T-cell (primary cell): ENCODE results near the gene KAT2A. TPM values are rescaled to one million over a fixed set of nuclear protein-coding genes. Genes with fewer than 3 reads are reported as not detected.
A peak's percentile ranks its signal among the peaks of the same experiment; 100 is the strongest.

ENCODE experiments used
- ATAC-seq, 4 experiments: fragments of 200-7000 bp in 3 of 4; fragments of 150-1000 bp in 1 of 4; cut with Tn5 transposase; replicated peaks in 1 of 4; 1 replicate in 3 of 4; 2 replicates in 1 of 4; pipeline ENCODE4 v1.10.0; 2021; ENCODE audit warnings: moderate library complexity in 3 of 4, mild to moderate bottlenecking in 2 of 4, moderate number of reproducible peaks in 1 of 4
- CTCF ChIA-PET, 2 donors: fragments of 300-600 bp; sonication (Branson Sonifier 250); formaldehyde crosslinking; loops; one replicate each; lab custom pipeline; 2022; ENCODE audit warnings: antibody characterized with exemption in 2 of 2; lab: Charles Lee
- POLR2A ChIA-PET, 2 donors: fragments of 300-600 bp; sonication (Branson Sonifier 250); formaldehyde crosslinking; loops; one replicate each; lab custom pipeline; 2022; ENCODE audit warnings: antibody characterized with exemption in 2 of 2; lab: Charles Lee
- DNase-seq, 35 experiments: peaks; one replicate each; pipeline versions ENCODE4 v3.0.0 to v3.0.0-alpha.2; 2013 to 2023
- H3K27ac ChIP-seq: one replicate; pipeline ENCODE4 v1.5.1; 2013; ENCODE audit warnings: low read length
- H3K27me3 ChIP-seq, 2 experiments: replicated peaks in 1 of 2; 1 replicate in 1 of 2; 2 replicates in 1 of 2; pipeline versions ENCODE4 v1.6.1 to v1.7.0; 2013; ENCODE audit warnings: low read length in 1 of 2, mixed read lengths in 1 of 2; ENCODE audit not compliant: control insufficient read depth in 2 of 2, insufficient read depth in 2 of 2; ENCODE audit errors: extremely low read depth in 1 of 2
- H3K36me3 ChIP-seq, 2 donors: 1 replicate in 1 of 2; 2 replicates in 1 of 2; pipeline versions ENCODE4 v1.6.1 to v1.7.0; 2013; ENCODE audit warnings: low read length in 1 of 2; ENCODE audit not compliant: control insufficient read depth in 2 of 2, insufficient read depth in 1 of 2; ENCODE audit errors: extremely low read depth in 1 of 2
- H3K4me1 ChIP-seq, 2 experiments: 1 replicate in 1 of 2; 2 replicates in 1 of 2; pipeline versions ENCODE4 v1.6.1 to v1.7.0; 2013; ENCODE audit warnings: low read length in 2 of 2, mixed read lengths in 1 of 2; ENCODE audit not compliant: insufficient read depth in 2 of 2, control insufficient read depth in 1 of 2; ENCODE audit errors: extremely low read depth in 1 of 2
- H3K4me3 ChIP-seq, 2 donors: 1 replicate in 1 of 2; 2 replicates in 1 of 2; pipeline versions ENCODE4 v1.5.1 to v1.7.0; 2013; ENCODE audit warnings: mild to moderate bottlenecking in 2 of 2, low read length in 1 of 2, moderate library complexity in 1 of 2; ENCODE audit not compliant: control insufficient read depth in 1 of 2; ENCODE audit errors: extremely low read depth in 1 of 2
- H3K9me3 ChIP-seq: 2 replicates; pipeline ENCODE4 v1.7.0; 2013
- H3K27ac Mint-ChIP-seq, 2 donors: one replicate each; pipeline ENCODE4 v1.8.0; 2020 to 2021; ENCODE audit warnings: mild to moderate bottlenecking in 2 of 2, mixed read lengths in 2 of 2
- H3K27me3 Mint-ChIP-seq, 2 donors: one replicate each; pipeline ENCODE4 v1.8.0; 2021 to 2022; ENCODE audit warnings: mixed read lengths in 2 of 2
- H3K36me3 Mint-ChIP-seq: one replicate; pipeline ENCODE4 v1.8.0; 2021; ENCODE audit warnings: mixed read lengths
- H3K4me1 Mint-ChIP-seq, 3 donors: one replicate each; pipeline ENCODE4 v1.8.0; 2020 to 2022; ENCODE audit warnings: mixed read lengths in 3 of 3, mild to moderate bottlenecking in 1 of 3
- H3K4me3 Mint-ChIP-seq, 3 donors: one replicate each; pipeline ENCODE4 v1.8.0; 2020 to 2022; ENCODE audit warnings: mild to moderate bottlenecking in 3 of 3, mixed read lengths in 3 of 3, moderate library complexity in 3 of 3
- H3K9me3 Mint-ChIP-seq, 3 donors: one replicate each; pipeline ENCODE4 v1.8.0; 2020 to 2022; ENCODE audit warnings: mixed read lengths in 3 of 3
- WGBS: methylation state at CpG from one replicate; pipeline ENCODE4 v1.1.5; 2013; ENCODE audit warnings: missing lambda C conversion rate; ENCODE audit not compliant: insufficient coverage; 5-methylcytosine and 5-hydroxymethylcytosine counted together
- total RNA-seq, 35 experiments: library from RNA in 6 of 35; stranded (reverse) in 6 of 35; fragments of 120-200 nt in 1 of 35; gene quantifications; one replicate each; pipeline versions ENCODE4 v1.2.1 to v1.2.4 and lab custom pipeline; 2013 to 2026

KAT2A gene
- total RNA-seq, 5 donors from 2014 or later (not counting 1 experiment from before 2014, with no cell fraction given) = 41.1 to 75.5 (median 61.1) TPM

GRCh38 chr17:42136654-42137051 is 15.5 kb upstream of the KAT2A start:
- ATAC-seq (no peak), DNase-seq (no peak)
- Histone ChIP-seq H3K36me3 (peaks cover 3 to 31% of the 10 kb centered on the region in 2 donors), H3K9me3 (no peaks in the 10 kb centered on the region), H3K27me3 (no peaks in the 10 kb centered on the region), H3K27ac (no peak overlapping the region), H3K4me3 (no peak overlapping the region), H3K4me1 (peaks cover 28 to 54% of the 10 kb centered on the region in 2 experiments)
- H3K4me3 Mint-ChIP-seq = no peak overlapping the region
- H3K4me1 Mint-ChIP-seq = peaks cover 38 to 79% (median 78%) of the 10 kb centered on the region in 3 donors
- H3K27me3 Mint-ChIP-seq = no peaks in the 10 kb centered on the region
- POLR2A ChIA-PET = no interaction called here
- CTCF ChIA-PET = interaction anchor here in 1 of 2 donors (0.5 kb wide), 1 partner anchor 125 kb away, joined by 4 read pairs; no protein-coding TSS in a partner anchor
- H3K9me3 Mint-ChIP-seq = no peaks in the 10 kb centered on the region
- H3K36me3 Mint-ChIP-seq = peaks cover 11% of the 10 kb centered on the region
- no CpG with 5 or more reads among the region's 3 CpGs for WGBS
- peak overlapping the region; percentile 71 to 84 for H3K27ac Mint-ChIP-seq

DNA sequence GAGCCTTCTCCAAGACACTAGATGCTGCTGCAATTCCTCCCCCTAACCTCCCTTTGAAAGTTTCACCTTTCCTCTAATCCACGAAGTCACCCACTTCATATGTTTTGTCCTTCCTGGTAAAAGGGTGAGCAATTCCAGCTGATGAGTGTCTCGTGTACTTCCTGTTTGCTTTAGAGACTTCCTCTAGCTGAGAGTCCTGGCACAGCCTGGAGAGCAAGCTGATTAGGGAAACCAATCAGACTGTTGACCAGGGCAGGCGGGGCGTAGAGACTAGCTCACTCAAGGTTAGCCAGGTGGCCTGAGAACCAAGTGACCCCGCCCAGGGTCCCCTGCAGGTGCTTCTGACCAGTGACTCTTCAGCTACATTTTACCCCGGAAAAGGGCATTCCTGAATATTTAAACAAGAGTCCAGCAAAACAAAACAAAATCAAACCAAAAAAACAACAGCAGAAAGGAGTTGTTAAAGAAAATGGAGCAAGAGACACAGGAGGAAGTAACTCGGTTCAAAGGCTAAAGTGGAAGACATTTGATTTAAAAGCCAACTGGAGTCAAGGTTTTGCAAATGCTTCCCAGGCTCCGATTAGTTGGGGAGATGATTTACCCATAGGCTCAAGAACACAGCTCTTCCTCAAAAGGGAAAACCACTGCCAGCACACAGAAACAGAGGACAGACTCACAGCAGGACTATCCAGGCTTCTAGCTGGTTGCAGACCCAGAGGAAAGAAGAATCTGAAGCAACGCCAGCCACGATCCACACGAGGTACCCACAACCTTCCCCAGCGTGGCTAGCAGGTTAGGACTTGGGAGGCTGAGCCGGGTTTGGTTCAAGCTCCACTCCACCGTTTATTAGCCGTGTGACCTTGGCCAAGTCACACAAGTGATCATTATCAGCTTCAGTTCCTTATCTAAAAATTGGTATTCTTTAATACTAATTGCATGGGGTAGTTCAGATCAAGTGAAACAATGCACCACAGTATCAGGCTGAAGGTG is 14.8 kb upstream of the KAT2A start:
- Histone ChIP-seq H3K36me3 (peaks cover 0 to 30% of the 10 kb centered on the region in 2 donors), H3K4me1 (peaks cover 28 to 54% of the 10 kb centered on the region in 2 experiments), H3K9me3 (no peaks in the 10 kb centered on the region), H3K4me3 (no peak overlapping the region), H3K27ac (no peak overlapping the region), H3K27me3 (no peaks in the 10 kb centered on the region)
- no peak for ATAC-seq
- WGBS = 77% methylated on average over 9 of the region's 15 CpGs
- Mint-ChIP-seq H3K4me3 (peak overlapping the region in 1 of 3 donors; percentile 56), H3K27ac (peak overlapping the region; percentile 84 to 89), H3K36me3 (peaks cover 9% of the 10 kb centered on the region), H3K27me3 (no peaks in the 10 kb centered on the region), H3K4me1 (peaks cover 44 to 79% (median 76%) of the 10 kb centered on the region in 3 donors), H3K9me3 (no peaks in the 10 kb centered on the region)
- CTCF ChIA-PET = interaction anchor here (0.6 to 1.0 kb wide), 2 partner anchors 18 to 668 kb away, joined by 3 read pairs; no protein-coding TSS in a partner anchor
- peak in 1 of 35 experiments; percentile 19 for DNase-seq
- POLR2A ChIA-PET = interaction anchor here in 1 of 2 donors (0.5 kb wide), 1 partner anchor 15 kb away, joined by 6 read pairs; the partner anchor contains the start of gene KAT2A

- H3K4me3 Mint-ChIP-seq = no peak overlapping the region
- H3K27ac ChIP-seq = no peak overlapping the region
- no peaks in the 10 kb centered on the region for H3K9me3 Mint-ChIP-seq
- H3K4me1 Mint-ChIP-seq = peaks cover 50 to 79% (median 76%) of the 10 kb centered on the region in 3 donors
- peaks cover 15% of the 10 kb centered on the region for H3K36me3 Mint-ChIP-seq
- no peaks in the 10 kb centered on the region for H3K9me3 ChIP-seq
- DNase-seq (no peak), ATAC-seq (no peak)
- H3K36me3 ChIP-seq = peaks cover 4 to 37% of the 10 kb centered on the region in 2 donors
- H3K27me3 ChIP-seq = no peaks in the 10 kb centered on the region
- H3K4me1 ChIP-seq = peaks cover 28 to 54% of the 10 kb centered on the region in 2 experiments
- WGBS = 95% methylated on average over 3 of the region's 6 CpGs
- no peak overlapping the region for H3K4me3 ChIP-seq
- no peaks in the 10 kb centered on the region for H3K27me3 Mint-ChIP-seq
- peak overlapping the region; percentile 84 to 89 for H3K27ac Mint-ChIP-seq
- POLR2A ChIA-PET = no interaction called here
- CTCF ChIA-PET = interaction anchor here in 1 of 2 donors (1.0 kb wide), 1 partner anchor 17 kb away, joined by 3 read pairs; no protein-coding TSS in a partner anchor
Observed at GRCh38 chr17:42135151-42135550, 14.0 kb upstream of the KAT2A start.

DNA sequence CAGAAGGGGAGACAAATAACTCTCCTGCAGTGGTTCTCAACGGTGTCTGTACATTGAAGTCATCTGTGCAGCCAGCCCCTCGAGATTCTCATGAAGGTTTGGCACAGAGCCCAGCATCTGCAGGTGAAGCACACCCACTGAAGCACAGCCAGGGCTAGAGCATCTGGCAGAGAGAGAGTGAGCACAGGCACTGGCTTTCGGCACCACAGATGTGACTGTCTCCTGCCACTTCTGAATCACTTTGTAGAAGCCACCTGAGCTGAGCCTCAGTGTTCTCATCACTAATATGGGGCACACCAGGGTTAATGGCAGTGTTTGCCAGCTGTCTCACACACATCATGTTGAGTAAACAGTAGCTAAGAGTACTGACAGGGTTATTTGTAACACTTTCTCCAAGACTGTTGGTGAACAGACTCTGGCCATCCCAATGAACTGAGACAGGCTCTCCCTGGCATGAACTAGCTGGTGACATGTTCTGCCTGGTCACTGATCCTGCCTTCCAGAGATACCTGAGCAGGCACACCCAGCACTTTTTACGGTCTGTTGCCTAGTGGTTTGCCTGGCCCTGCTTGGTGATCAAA is 12.4 kb upstream of the KAT2A start:
- Histone ChIP-seq H3K9me3 (no peaks in the 10 kb centered on the region), H3K36me3 (peaks cover 14 to 48% of the 10 kb centered on the region in 2 donors), H3K27me3 (no peaks in the 10 kb centered on the region), H3K27ac (peak overlapping the region; percentile 0), H3K4me1 (peaks cover 28 to 40% of the 10 kb centered on the region in 2 experiments), H3K4me3 (no peak overlapping the region)
- DNase-seq (peak in 31 of 35 experiments; percentile 23 to 80 (median 47)), ATAC-seq (peak; percentile 73 to 84 (median 79))
- Mint-ChIP-seq H3K9me3 (no peaks in the 10 kb centered on the region), H3K27ac (peak overlapping the region; percentile 86 to 88), H3K27me3 (no peaks in the 10 kb centered on the region), H3K36me3 (peaks cover 25% of the 10 kb centered on the region), H3K4me1 (peaks cover 50 to 65% (median 61%) of the 10 kb centered on the region in 3 donors), H3K4me3 (peak overlapping the region in 1 of 3 donors; percentile 56)
- CTCF ChIA-PET = no interaction called here
- POLR2A ChIA-PET = interaction anchor here in 1 of 2 donors (0.6 kb wide), 1 partner anchor 164 kb away, joined by 3 read pairs; no protein-coding TSS in a partner anchor
- WGBS = 38% methylated on average over 4 of the region's 4 CpGs

DNA sequence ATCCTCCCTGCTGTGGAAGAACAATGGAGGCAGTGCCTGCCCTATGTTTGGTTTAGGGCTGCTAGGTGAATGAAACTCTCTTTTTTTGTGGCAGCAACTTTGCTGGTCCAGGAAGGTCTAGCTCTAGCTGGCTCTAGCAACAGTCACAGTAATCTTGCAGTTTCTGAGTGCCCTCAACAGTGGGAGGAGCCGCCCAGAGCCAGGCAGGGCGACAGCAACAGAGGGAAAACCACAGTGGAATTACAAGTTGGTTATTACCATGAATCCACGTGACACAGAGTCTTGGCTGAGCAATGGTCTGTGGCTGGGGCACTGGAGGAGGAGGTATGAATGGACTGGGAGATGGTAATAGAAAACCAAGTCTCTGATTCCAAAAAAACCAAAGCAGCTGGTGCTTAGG is 11.8 kb upstream of the KAT2A start:
- Mint-ChIP-seq H3K4me1 (peaks cover 50 to 60% (median 55%) of the 10 kb centered on the region in 3 donors), H3K9me3 (no peaks in the 10 kb centered on the region), H3K27me3 (no peaks in the 10 kb centered on the region), H3K27ac (peak overlapping the region; percentile 86 to 88), H3K4me3 (peak overlapping the region in 2 of 3 donors; percentile 7 to 56), H3K36me3 (peaks cover 30% of the 10 kb centered on the region)
- 30% methylated on average over 3 of the region's 3 CpGs for WGBS
- H3K4me3 ChIP-seq = no peak overlapping the region
- no peak overlapping the region for H3K27ac ChIP-seq
- peaks cover 16 to 55% of the 10 kb centered on the region in 2 donors for H3K36me3 ChIP-seq
- H3K27me3 ChIP-seq = no peaks in the 10 kb centered on the region
- POLR2A ChIA-PET = interaction anchor here in 1 of 2 donors (0.6 kb wide), 1 partner anchor 163 kb away, joined by 3 read pairs; no protein-coding TSS in a partner anchor
- H3K4me1 ChIP-seq = peaks cover 28 to 40% of the 10 kb centered on the region in 2 experiments
- peak; percentile 27 to 46 (median 39) for ATAC-seq
- no peaks in the 10 kb centered on the region for H3K9me3 ChIP-seq
- CTCF ChIA-PET = no interaction called here
- peak in 2 of 35 experiments; percentile 20 to 23 for DNase-seq
